Epithelial cell of proximal tubule (primary cell): ENCODE data around the gene TTLL11. TPM values are rescaled to one million over a fixed set of nuclear protein-coding genes. Genes with fewer than 3 reads are reported as not detected.

Source experiments
- DNase-seq: peaks from one replicate; pipeline ENCODE4 v3.0.0-alpha.2; 2011; ENCODE audit warnings: low read depth
- H3K4me3 ChIP-seq: 2 replicates; pipeline ENCODE4 v1.5.1; 2011; ENCODE audit warnings: low read depth, mild to moderate bottlenecking, low read length
- total RNA-seq: library from RNA; depleted of rRNA; stranded (reverse); fragments of >200 nt; gene quantifications from 2 replicates; pipeline ENCODE4 v1.2.3, GENCODE V29; 2015
- TF ChIP-seq, protein P1 (sequence below): conservative IDR thresholded peaks from 2 replicates; pipeline ENCODE4 v1.5.1; 2012; ENCODE audit warnings: low read depth, mild to moderate bottlenecking, low read length

TTLL11 gene
- total RNA-seq, 1 donor from 2014 or later = 0.75 TPM

DNA sequence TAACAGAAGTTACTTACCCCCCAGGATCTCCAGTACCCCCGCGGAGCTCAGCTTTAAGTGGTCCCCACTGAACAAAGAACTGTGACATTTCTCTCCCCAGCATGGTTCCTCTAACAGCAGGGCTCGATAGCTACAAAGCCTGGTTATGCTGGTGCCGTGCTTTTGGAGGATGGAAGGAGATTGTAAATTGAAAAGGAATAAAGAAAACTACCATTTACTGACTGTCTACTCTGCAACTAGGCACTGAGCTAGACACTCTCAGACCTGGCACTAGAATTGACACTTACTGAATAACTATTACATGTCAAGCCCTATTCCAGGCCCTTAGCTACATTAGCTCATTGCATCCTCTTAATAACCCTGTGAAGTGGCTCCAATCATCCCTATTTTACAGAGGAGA, 145.3 kb downstream of the TTLL11 start:
- TF ChIP-seq, protein P1, sequence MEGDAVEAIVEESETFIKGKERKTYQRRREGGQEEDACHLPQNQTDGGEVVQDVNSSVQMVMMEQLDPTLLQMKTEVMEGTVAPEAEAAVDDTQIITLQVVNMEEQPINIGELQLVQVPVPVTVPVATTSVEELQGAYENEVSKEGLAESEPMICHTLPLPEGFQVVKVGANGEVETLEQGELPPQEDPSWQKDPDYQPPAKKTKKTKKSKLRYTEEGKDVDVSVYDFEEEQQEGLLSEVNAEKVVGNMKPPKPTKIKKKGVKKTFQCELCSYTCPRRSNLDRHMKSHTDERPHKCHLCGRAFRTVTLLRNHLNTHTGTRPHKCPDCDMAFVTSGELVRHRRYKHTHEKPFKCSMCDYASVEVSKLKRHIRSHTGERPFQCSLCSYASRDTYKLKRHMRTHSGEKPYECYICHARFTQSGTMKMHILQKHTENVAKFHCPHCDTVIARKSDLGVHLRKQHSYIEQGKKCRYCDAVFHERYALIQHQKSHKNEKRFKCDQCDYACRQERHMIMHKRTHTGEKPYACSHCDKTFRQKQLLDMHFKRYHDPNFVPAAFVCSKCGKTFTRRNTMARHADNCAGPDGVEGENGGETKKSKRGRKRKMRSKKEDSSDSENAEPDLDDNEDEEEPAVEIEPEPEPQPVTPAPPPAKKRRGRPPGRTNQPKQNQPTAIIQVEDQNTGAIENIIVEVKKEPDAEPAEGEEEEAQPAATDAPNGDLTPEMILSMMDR = no peak
- no peak overlapping the region for H3K4me3 ChIP-seq
- no peak for DNase-seq

DNA sequence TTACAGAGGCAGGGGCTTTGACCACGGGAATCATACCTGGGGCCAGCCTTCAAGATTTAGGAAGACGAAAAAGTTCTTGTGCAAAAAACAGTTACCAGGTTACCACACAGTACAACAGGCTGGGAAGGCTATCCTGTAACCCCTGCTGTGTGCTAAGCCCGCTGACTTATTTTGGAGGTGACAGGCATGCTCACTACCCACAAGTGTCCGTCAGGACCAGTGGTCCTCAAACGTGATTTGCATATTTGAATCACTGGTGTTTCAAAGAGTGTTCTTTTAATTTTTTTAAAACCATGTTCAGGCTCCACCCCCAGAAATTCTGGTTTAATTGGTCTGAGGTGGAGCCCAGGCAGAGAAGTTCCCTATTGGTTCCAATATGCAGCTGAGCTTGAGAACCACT, 146.6 kb downstream of the TTLL11 start:
- no peak overlapping the region for H3K4me3 ChIP-seq
- no peak for DNase-seq
- TF ChIP-seq, protein P1 = no peak

DNA sequence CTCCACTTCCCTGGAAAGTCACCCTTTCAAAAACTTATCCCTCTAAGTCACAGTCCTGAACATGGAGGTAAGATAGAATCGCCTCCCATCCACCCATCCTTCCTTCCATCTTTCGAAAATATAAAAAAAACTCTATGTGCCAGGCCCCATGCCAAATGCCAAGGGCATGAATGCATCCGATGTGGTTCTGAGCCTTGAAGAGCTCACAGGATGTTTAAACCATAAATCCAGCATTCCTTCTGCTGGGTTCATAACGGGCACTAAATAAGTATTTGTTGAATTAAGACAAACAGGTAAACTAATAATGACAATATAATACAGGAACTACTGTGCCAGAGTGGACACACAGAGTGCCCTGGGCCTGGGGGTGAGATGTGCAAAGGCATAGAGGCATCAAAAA, 147.3 kb downstream of the TTLL11 start:
- TF ChIP-seq, protein P1 = no peak

DNA sequence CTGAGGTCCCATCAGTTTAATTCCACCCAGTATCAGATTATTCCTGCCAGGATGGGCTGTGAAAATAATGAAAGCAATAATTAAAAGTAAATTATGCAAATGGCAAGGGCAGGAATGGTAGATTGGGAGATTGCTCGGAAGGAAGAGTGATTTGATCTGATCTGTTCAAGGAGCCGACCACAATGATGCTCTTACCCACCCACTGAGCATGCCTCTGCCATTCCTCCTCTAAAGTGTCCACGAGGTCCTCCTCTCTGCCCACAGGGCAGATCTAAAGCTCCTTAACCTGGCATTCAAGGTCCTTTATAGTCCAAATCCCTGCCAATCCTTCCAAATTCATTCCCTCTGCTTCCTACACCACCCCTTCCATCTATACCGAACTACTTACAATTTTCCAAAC, 147.8 kb downstream of the TTLL11 start:
- TF ChIP-seq, protein P1 = no peak
- no peak overlapping the region for H3K4me3 ChIP-seq
- no peak for DNase-seq

More for the DNA sequence above, 147.3 kb downstream of the TTLL11 start:
- peak; percentile 6 for DNase-seq
- no peak overlapping the region for H3K4me3 ChIP-seq

DNA sequence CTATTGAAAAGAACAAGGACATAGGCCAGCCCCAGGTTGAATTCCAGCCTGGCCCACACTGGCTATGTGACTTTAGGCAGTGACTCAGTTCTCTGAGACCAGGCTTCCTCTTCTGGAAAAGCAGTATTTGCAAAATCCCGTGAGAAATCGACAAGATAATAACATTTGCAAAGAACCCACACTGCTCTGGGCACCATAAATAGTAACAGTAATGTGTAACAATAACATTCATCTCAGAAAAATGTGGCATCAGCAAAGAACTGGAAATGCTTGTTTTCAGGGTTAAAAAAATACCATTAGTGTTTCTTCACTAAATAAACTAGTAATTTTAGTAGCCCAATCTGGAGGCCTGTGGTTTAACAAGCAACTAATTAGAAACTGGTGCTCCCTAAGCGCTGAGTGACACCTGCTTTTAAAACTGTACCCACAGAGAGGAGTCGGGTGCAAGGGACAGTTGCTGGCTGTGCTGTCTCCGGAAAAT, 148.4 kb downstream of the TTLL11 start:
- H3K4me3 ChIP-seq = no peak overlapping the region
- DNase-seq = no peak
- TF ChIP-seq, protein P1 = no peak

DNA sequence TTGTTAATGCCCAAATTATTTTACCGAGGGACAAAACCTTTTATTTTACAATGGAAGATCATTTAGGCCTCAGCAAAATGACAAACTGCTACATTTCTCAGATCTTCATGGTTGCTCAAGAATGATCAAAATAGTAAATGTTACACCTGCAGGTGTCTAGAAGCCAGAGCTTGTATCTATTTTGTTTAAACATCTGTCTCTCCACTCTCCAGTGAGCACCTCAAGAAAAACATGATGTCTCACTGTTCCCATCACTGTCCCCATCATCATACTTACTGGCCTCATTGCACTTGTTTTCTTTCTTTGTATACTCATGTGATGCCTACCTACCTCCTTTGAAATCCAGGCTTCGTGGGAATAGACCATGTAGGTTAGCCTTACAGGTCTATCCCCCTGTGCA, 149.6 kb downstream of the TTLL11 start:
- no peak overlapping the region for H3K4me3 ChIP-seq
- TF ChIP-seq, protein P1 = no peak
- DNase-seq = no peak

DNA sequence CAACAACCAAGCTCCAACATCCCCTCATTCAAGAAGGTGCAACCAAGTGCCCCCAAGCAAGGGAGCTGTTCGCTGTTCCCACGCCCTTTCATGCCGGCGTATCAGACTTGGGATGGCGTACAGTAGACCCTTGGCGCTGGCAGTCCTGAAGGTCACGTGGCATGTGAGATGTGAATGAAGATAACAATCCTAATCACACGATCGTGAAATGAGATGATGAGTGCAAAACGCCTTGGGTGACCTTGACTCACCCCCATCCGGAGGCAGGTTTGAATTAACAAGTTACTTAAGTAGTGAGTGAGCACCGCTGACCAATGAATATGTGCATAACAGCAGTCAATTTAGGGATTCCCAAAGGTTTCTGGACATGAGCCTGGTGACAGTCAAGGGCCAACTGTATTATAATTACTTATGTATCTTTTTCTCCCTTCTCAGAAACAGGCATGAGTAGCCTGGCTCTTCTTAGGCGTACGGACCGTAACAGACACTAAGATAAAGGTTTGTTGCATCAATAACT, 150.2 kb downstream of the TTLL11 start:
- H3K4me3 ChIP-seq = no peak overlapping the region
- TF ChIP-seq, protein P1 = no peak
- DNase-seq = no peak
